ENCODE measurements around the gene ZSWIM9.

ZSWIM9 gene

DNA sequence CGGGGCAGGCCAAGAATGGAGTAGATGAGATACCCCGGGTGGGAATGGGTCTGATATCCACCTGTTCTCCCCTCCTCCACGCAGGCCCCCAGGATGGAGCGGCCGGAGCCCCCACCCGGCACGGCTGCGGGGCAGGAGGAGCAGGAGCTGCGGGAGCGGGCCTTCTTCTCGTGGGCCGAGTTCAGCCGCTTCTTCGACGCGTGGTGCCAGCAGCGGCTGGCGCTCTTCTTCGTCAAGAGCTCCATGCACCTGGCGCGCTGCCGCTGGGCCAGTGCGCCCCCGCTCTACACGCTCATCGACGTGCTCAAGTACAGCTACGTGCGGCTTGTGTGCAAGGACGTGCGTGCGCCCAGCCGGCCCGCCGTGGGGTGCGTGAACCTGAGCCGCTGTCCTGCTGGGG is 1.2 kb downstream of the ZSWIM9 start:
- Histone ChIP-seq H3K4me2 (ENCODE audit: low read length, poor library complexity, severe bottlenecking) (no peak overlapping the region), H4K91ac (ENCODE audit: low read length) (peak overlapping the region; percentile 53), H3K14ac (ENCODE audit: low read length in 2 of 2) (no peak overlapping the region), H3K27me3 (ENCODE audit: control insufficient read depth in 1 of 2, insufficient read depth in 1 of 2, low read length in 2 of 2) (no peaks in the 10 kb centered on the region), H3K4me1 (ENCODE audit: control insufficient read depth, insufficient read depth, low read depth, low read length) (peaks cover 15% of the 10 kb centered on the region), H4K8ac (ENCODE audit: low read length) (peak overlapping the region; percentile 46), H3K23ac (ENCODE audit: low read length in 2 of 2) (peak overlapping the region in 1 of 2 experiments; percentile 79), H2BK15ac (ENCODE audit: low read depth, poor library complexity, severe bottlenecking) (no peak overlapping the region), H2AK5ac (ENCODE audit: low read length, severe bottlenecking) (no peak overlapping the region), H2BK5ac (ENCODE audit: low read depth, low read length, poor library complexity, severe bottlenecking) (no peak overlapping the region), H3K4ac (ENCODE audit: low read depth in 1 of 2, low read length in 2 of 2) (no peak overlapping the region), H3K18ac (ENCODE audit: low read depth in 1 of 2, low read length in 2 of 2) (no peak overlapping the region), H2AFZ (ENCODE audit: low read depth, low read length) (no peak overlapping the region), H3K79me1 (replicated peaks; ENCODE audit: low read length, poor library complexity, severe bottlenecking) (peaks cover 41% of the 10 kb centered on the region), H3K36me3 (ENCODE audit: control insufficient read depth in 1 of 2, insufficient read depth in 2 of 2, low read depth in 1 of 2, low read length in 2 of 2) (peaks cover 30 to 34% of the 10 kb centered on the region in 2 experiments), H3K4me3 (ENCODE audit: insufficient read depth in 1 of 2, low read depth in 1 of 2, low read length in 2 of 2) (peak overlapping the region in 1 of 2 experiments; percentile 100), H2BK12ac (ENCODE audit: low read length in 2 of 2) (peak overlapping the region in 1 of 2 experiments; percentile 29), H3K9ac (ENCODE audit: low read length) (peak overlapping the region; percentile 96), H3K27ac (ENCODE audit: low read length, poor library complexity, severe bottlenecking) (no peak overlapping the region), H2BK120ac (ENCODE audit: low read depth, low read length) (no peak overlapping the region), H3K9me3 (ENCODE audit: control insufficient read depth, low read length) (no peaks in the 10 kb centered on the region)
- WGBS: 99% methylated on average over 37 of the region's 37 CpGs
- DNase-seq: no peak

DNA sequence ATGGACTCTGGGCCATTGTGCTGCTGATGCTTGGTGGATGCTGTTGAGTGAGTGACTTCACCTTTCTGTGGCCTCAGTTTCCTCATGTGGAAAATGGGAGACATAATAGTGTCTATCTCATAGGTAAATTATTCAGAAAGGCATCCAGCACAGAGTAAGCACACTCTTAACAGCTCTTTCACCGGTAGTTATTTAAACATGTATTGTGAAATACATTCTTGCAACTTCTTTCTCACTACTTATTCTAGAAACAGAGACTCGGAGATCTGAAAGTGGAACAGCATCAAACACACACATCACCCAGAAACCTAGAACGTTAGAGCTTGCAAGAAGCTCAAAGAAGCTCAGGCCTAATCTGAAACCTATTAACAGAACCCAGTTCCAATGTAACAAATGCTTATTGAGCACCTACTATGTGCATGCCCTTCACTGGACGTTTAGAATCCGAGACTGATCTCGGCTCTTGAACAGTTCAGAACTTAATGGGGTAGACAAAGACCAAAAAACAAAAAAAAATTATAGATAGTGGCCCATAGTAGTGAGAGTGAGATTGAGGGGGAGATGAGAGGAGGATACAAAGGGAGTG is 4.1 kb downstream of the ZSWIM9 start:
- Histone ChIP-seq H3K14ac (ENCODE audit: low read length in 2 of 2) (no peak overlapping the region), H2AFZ (ENCODE audit: low read depth, low read length) (no peak overlapping the region)
- no peak for DNase-seq

DNA sequence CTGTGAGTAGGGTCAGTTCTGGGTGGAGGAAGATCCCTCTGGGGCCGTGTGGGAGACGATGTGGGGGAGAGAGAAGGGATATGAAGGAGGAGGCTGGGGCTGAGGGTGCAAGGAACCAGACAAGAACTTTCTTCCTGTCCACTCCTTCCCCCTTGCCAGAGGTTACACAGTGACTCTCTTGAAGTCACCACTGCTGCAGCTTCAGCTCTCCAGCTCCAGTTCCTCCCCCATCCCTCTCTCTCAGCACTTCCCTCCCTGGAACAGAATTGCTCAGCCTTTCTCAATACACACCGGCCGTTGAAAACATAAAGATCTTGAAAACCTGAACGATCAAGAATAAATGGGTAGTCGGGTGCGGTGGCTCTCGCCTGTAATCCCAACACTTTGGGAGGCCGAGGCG is 5.1 kb downstream of the ZSWIM9 start:
- WGBS: 94% methylated on average over 8 of the region's 10 CpGs
- H3K4me1 ChIP-seq (ENCODE audit: control insufficient read depth, insufficient read depth, low read depth, low read length): peaks cover 13% of the 10 kb centered on the region
- H3K27me3 ChIP-seq (ENCODE audit: control insufficient read depth in 1 of 2, insufficient read depth in 1 of 2, low read length in 2 of 2): no peaks in the 10 kb centered on the region

More for the DNA sequence above, 4.1 kb downstream of the ZSWIM9 start:
- H3K9me3 ChIP-seq (ENCODE audit: control insufficient read depth, low read length): no peaks in the 10 kb centered on the region
- H3K4ac ChIP-seq (ENCODE audit: low read depth in 1 of 2, low read length in 2 of 2): no peak overlapping the region
- H2BK12ac ChIP-seq (ENCODE audit: low read length in 2 of 2): no peak overlapping the region
- peaks cover 30 to 43% of the 10 kb centered on the region in 2 experiments for H3K36me3 ChIP-seq (ENCODE audit: control insufficient read depth in 1 of 2, insufficient read depth in 2 of 2, low read depth in 1 of 2, low read length in 2 of 2)
- H3K27ac ChIP-seq (ENCODE audit: low read length, poor library complexity, severe bottlenecking): no peak overlapping the region
- H2AK5ac ChIP-seq (ENCODE audit: low read length, severe bottlenecking): no peak overlapping the region
- H2BK15ac ChIP-seq (ENCODE audit: low read depth, poor library complexity, severe bottlenecking): no peak overlapping the region
- H3K4me1 ChIP-seq (ENCODE audit: control insufficient read depth, insufficient read depth, low read depth, low read length): peaks cover 13% of the 10 kb centered on the region
- no peak overlapping the region for H3K4me3 ChIP-seq (ENCODE audit: insufficient read depth in 1 of 2, low read depth in 1 of 2, low read length in 2 of 2)
- no peak overlapping the region for H3K23ac ChIP-seq (ENCODE audit: low read length in 2 of 2)
- no peak overlapping the region for H4K8ac ChIP-seq (ENCODE audit: low read length)
- peaks cover 37% of the 10 kb centered on the region for H3K79me1 ChIP-seq (replicated peaks; ENCODE audit: low read length, poor library complexity, severe bottlenecking)
- no peak overlapping the region for H3K9ac ChIP-seq (ENCODE audit: low read length)
- 91% methylated on average over 6 of the region's 6 CpGs for WGBS
- H4K91ac ChIP-seq (ENCODE audit: low read length): no peak overlapping the region
- H3K18ac ChIP-seq (ENCODE audit: low read depth in 1 of 2, low read length in 2 of 2): no peak overlapping the region
- no peaks in the 10 kb centered on the region for H3K27me3 ChIP-seq (ENCODE audit: control insufficient read depth in 1 of 2, insufficient read depth in 1 of 2, low read length in 2 of 2)
- no peak overlapping the region for H2BK120ac ChIP-seq (ENCODE audit: low read depth, low read length)
- no peak overlapping the region for H2BK5ac ChIP-seq (ENCODE audit: low read depth, low read length, poor library complexity, severe bottlenecking)
- no peak overlapping the region for H3K4me2 ChIP-seq (ENCODE audit: low read length, poor library complexity, severe bottlenecking)

DNA sequence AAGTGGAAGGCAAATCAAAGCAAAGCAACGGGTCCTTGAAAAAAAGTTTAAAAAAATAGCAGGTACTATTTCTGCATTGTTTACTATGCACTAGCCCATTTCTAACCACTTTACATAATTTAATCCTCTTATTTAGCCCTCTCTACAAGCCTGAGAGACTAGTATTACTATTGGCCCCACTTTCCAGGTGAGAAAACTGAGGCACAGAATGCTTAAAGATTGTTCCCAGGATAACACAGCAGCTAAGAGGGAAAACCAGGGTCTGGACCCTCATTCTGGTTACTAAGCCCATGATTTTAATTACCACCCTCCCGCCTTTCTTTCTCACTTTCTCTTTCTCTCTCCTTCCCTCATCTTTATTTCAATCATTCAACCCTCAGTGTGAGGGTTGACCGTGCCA is 5.7 kb downstream of the ZSWIM9 start:
- H3K27me3 ChIP-seq (ENCODE audit: control insufficient read depth in 1 of 2, insufficient read depth in 1 of 2, low read length in 2 of 2): no peaks in the 10 kb centered on the region
- no peak overlapping the region for H3K4me2 ChIP-seq (ENCODE audit: low read length, poor library complexity, severe bottlenecking)
- peaks cover 4% of the 10 kb centered on the region for H3K9me3 ChIP-seq (ENCODE audit: control insufficient read depth, low read length)
- no peak overlapping the region for H2BK120ac ChIP-seq (ENCODE audit: low read depth, low read length)
- no peak overlapping the region for H3K18ac ChIP-seq (ENCODE audit: low read depth in 1 of 2, low read length in 2 of 2)
- H2AK5ac ChIP-seq (ENCODE audit: low read length, severe bottlenecking): no peak overlapping the region
- no peak overlapping the region for H2BK5ac ChIP-seq (ENCODE audit: low read depth, low read length, poor library complexity, severe bottlenecking)
- H3K27ac ChIP-seq (ENCODE audit: low read length, poor library complexity, severe bottlenecking): no peak overlapping the region
- H2AFZ ChIP-seq (ENCODE audit: low read depth, low read length): no peak overlapping the region
- no peak overlapping the region for H3K14ac ChIP-seq (ENCODE audit: low read length in 2 of 2)
- peaks cover 30 to 53% of the 10 kb centered on the region in 2 experiments for H3K36me3 ChIP-seq (ENCODE audit: control insufficient read depth in 1 of 2, insufficient read depth in 2 of 2, low read depth in 1 of 2, low read length in 2 of 2)
- H3K79me1 ChIP-seq (replicated peaks; ENCODE audit: low read length, poor library complexity, severe bottlenecking): peaks cover 31% of the 10 kb centered on the region
- H3K4me3 ChIP-seq (ENCODE audit: insufficient read depth in 1 of 2, low read depth in 1 of 2, low read length in 2 of 2): no peak overlapping the region
- H3K4ac ChIP-seq (ENCODE audit: low read depth in 1 of 2, low read length in 2 of 2): no peak overlapping the region
- H3K9ac ChIP-seq (ENCODE audit: low read length): no peak overlapping the region
- no peak for DNase-seq
- H3K4me1 ChIP-seq (ENCODE audit: control insufficient read depth, insufficient read depth, low read depth, low read length): peaks cover 8% of the 10 kb centered on the region
- H3K23ac ChIP-seq (ENCODE audit: low read length in 2 of 2): no peak overlapping the region
- no peak overlapping the region for H2BK15ac ChIP-seq (ENCODE audit: low read depth, poor library complexity, severe bottlenecking)
- H4K8ac ChIP-seq (ENCODE audit: low read length): no peak overlapping the region
- no peak overlapping the region for H4K91ac ChIP-seq (ENCODE audit: low read length)
- no peak overlapping the region for H2BK12ac ChIP-seq (ENCODE audit: low read length in 2 of 2)
- WGBS: 93% methylated on average over 3 of the region's 3 CpGs

More for the DNA sequence above, 5.1 kb downstream of the ZSWIM9 start:
- H3K79me1 ChIP-seq (replicated peaks; ENCODE audit: low read length, poor library complexity, severe bottlenecking): peaks cover 37% of the 10 kb centered on the region
- no peak overlapping the region for H3K23ac ChIP-seq (ENCODE audit: low read length in 2 of 2)
- no peak overlapping the region for H2AFZ ChIP-seq (ENCODE audit: low read depth, low read length)
- no peak overlapping the region for H3K18ac ChIP-seq (ENCODE audit: low read depth in 1 of 2, low read length in 2 of 2)
- no peak overlapping the region for H2AK5ac ChIP-seq (ENCODE audit: low read length, severe bottlenecking)
- H3K4ac ChIP-seq (ENCODE audit: low read depth in 1 of 2, low read length in 2 of 2): no peak overlapping the region
- H2BK5ac ChIP-seq (ENCODE audit: low read depth, low read length, poor library complexity, severe bottlenecking): no peak overlapping the region
- H4K91ac ChIP-seq (ENCODE audit: low read length): no peak overlapping the region
- H3K4me2 ChIP-seq (ENCODE audit: low read length, poor library complexity, severe bottlenecking): no peak overlapping the region
- H4K8ac ChIP-seq (ENCODE audit: low read length): no peak overlapping the region
- no peak overlapping the region for H3K9ac ChIP-seq (ENCODE audit: low read length)
- no peak for DNase-seq
- no peak overlapping the region for H2BK120ac ChIP-seq (ENCODE audit: low read depth, low read length)
- H2BK15ac ChIP-seq (ENCODE audit: low read depth, poor library complexity, severe bottlenecking): no peak overlapping the region
- H3K4me3 ChIP-seq (ENCODE audit: insufficient read depth in 1 of 2, low read depth in 1 of 2, low read length in 2 of 2): no peak overlapping the region
- no peak overlapping the region for H3K14ac ChIP-seq (ENCODE audit: low read length in 2 of 2)
- H3K27ac ChIP-seq (ENCODE audit: low read length, poor library complexity, severe bottlenecking): no peak overlapping the region
- peaks cover 30 to 50% of the 10 kb centered on the region in 2 experiments for H3K36me3 ChIP-seq (ENCODE audit: control insufficient read depth in 1 of 2, insufficient read depth in 2 of 2, low read depth in 1 of 2, low read length in 2 of 2)
- H3K9me3 ChIP-seq (ENCODE audit: control insufficient read depth, low read length): no peaks in the 10 kb centered on the region
- no peak overlapping the region for H2BK12ac ChIP-seq (ENCODE audit: low read length in 2 of 2)
